Right ventricle myocardium inferior (tissue), 1 donor: ENCODE measurements around the gene PPP2R5C. TPM values are rescaled to one million over a fixed set of nuclear protein-coding genes. Genes with fewer than 3 reads are reported as not detected.

Experiments used
- ATAC-seq: fragments of 200-7000 bp; cut with Tn5 transposase; one replicate; pipeline ENCODE4 v1.9.1; 2020; ENCODE audit warnings: mild to moderate bottlenecking, moderate library complexity
- DNase-seq: peaks from one replicate; pipeline ENCODE4 v3.0.0; 2021; ENCODE audit errors: missing footprints
- intact Hi-C: fragments of 100-400 bp; cut with DNase I; formaldehyde crosslinking; loops from one replicate; pipeline ENCODE4 v1.11.0; 2022
- total RNA-seq: library from RNA; stranded (reverse); fragmentation: NEBNext Ultra II Directional; extraction: Animal tissue kit (Norgen Biotek cat#: 25700); gene quantifications from one replicate; pipeline ENCODE4 v1.2.1, GENCODE V29; 2021
- donor health status: DM: no; HTN: yes; CAD: no; lungs with severe emphysema.

PPP2R5C gene
- total RNA-seq, 1 donor from 2014 or later = 199 TPM

DNA sequence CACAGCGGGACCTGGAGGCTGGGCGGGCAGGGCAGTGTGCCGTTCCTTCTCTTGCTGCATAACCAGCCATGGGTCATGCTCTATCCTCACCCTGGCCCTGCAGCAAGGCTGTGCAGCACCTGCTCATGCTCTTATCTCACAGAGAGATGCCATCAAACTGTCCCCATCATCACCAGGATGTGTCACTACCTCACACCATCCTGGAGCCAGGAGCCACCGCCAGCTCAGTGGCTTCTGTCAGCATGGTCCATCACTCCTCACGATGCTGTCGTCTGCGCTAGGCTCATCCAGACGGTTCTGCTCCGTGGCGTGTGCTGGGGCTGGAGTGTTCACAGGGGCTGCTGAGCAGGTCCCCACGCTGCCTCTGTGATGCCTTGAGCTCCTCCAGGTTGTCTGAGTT, 125.7 kb downstream of the PPP2R5C start:
- no peak for DNase-seq
- intact Hi-C loops = no loop called here
- ATAC-seq = peak; percentile 51

DNA sequence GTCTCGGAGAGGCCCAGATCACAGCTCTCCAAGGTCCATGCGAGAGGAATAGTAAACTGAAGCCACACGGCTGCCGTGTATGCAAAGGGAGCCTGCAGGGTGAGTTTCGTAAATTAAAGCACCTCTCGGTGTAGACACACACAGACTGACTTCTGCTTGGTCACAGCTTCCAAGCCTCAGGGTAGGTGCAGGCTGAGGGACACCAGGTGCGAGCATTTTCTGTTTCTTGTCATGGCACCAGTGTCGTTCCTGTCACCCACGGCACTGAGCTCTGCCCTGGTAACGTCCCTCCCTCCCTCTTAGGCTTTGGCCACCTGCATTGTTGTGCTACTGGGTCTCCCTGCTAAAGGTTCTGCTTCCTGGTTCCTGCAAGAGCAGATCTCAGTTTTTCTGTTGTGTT, 126.7 kb downstream of the PPP2R5C start:
- peak; percentile 21 for ATAC-seq
- intact Hi-C loops = no loop called here
- no peak for DNase-seq

DNA sequence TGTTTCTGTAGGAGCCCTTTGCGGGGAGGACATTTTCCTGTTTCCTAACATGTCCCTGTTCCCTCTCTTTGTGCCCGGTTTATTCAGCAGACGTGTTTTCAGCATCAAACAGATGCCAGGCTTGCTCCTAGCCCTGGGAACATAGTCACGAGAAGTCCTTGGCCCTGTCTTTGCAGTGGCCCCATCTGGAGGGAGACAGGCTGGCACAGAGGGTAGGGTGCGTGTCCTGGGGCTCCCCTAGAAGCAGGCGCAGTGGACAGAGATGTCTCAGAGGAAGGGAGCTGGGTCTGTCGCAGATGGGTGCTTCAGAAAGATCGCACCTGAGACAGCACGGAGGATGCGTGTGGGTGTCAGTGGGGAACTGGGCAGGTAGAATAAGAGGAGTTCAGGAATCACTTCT, 127.9 kb downstream of the PPP2R5C start:
- DNase-seq (no peak), ATAC-seq (no peak)
- intact Hi-C loops = no loop called here

DNA sequence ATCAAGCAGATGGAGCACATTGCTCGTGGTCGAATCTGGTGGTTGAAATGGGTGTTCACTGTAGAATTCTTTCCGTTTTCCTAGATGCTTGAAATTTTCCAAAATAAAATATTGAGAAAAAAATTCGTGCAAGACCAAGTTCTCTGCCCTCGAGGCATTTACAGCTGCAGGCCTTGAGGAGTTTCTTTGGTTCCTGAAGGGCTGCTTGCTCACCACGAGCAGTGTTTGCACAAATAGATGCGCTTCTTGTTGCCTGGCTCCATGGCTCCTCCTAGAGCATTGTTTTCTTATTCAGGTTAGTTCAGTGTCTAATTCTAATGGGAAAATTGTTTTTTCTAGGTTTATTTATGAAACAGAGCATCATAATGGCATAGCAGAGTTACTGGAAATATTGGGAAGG, 128.4 kb downstream of the PPP2R5C start:
- ATAC-seq (no peak), DNase-seq (no peak)
- intact Hi-C loops = no loop called here

DNA sequence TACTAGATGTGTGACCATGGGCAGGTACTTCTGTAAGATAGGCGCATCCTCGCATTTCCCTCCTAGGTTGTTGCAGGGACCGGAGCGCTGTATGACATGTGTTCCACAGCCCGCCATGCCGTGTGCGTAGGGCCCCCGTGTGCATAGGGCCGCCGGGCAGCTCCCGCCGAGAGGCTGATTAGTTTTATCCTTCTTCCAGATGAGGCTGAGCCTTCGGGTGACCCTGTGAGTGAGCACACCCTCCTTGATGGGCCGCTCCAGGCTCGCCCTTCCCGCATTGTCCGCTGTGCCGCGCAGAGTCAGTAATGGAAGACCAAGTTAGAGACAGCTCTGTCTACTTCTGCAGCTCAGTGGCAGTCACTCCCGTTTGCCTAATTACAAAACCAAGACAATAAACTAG, 130.0 kb downstream of the PPP2R5C start:
- DNase-seq = no peak
- no peak for ATAC-seq
- intact Hi-C loops = no loop called here

DNA sequence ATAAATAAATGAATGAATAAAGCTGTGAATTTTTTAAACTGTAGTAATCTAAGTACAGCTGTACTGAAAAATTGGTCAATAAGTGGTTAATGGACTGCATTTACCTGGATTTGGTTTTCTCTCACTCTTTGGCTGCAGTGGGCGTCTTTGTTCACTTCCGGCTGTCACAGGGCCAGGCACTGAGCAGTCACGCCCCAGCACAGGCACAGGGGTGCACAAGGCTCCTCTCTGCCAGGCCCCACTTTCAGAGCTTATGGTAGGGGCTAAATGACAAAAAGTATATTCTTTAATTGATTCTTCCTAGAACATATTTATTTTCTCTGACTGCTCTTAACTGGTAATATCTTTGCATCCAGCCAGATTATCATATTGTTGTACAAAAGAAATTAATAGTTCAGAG, 132.2 kb downstream of the PPP2R5C start:
- DNase-seq (no peak), ATAC-seq (no peak)
- intact Hi-C loops = no loop called here

DNA sequence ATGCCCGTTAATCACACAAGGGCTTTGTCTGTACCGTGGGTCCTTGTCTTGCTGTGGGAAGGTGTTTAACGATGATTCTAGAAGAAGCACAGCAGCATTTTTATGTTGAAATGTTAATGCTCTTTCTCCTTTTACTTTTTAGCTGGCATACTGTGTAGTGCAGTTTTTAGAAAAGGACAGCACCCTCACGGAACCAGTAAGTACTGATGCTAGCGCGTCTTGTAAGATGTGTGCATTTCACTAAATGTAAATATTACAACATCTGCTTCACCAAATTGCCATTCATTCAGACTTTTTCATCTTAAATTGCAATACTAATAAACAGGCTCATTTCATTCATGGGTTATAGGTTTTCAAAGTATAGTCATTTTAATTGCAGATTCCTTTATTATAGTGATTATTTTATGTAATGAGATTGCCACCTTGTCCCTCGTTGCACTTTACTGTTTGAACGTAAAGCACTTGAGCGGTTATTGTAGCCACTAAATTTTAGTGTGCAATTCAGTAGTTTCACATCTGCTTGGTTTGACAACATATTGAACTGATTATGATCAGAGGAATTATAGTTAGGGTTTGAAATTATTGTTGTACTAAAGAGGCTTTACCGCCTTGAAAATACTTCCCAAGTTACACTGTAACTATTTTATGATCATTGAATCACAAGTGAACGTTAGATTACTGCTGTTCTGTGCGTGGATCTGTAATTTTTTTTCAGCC, 133.0 kb downstream of the PPP2R5C start:
- intact Hi-C loops = no loop called here
- DNase-seq (no peak), ATAC-seq (no peak)

DNA sequence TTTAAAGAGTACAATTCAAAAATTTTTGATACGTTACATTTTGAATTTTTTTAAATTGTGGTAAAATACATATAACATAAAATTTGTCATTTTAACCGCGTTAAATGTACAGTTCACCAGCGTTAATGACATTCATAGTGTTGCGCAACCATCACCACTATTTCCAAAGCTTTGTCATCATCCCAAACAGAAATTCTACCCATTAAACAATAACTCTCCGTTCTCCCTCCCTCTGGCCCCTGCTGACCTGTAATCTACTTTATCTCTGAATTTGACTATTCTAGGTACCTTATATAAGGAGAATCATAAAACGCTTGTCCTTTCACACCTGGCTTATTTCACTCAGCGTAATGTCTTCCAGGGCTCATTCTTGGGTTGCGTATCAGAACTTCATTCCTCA, 133.7 kb downstream of the PPP2R5C start:
- no peak for DNase-seq
- intact Hi-C loops = no loop called here

DNA sequence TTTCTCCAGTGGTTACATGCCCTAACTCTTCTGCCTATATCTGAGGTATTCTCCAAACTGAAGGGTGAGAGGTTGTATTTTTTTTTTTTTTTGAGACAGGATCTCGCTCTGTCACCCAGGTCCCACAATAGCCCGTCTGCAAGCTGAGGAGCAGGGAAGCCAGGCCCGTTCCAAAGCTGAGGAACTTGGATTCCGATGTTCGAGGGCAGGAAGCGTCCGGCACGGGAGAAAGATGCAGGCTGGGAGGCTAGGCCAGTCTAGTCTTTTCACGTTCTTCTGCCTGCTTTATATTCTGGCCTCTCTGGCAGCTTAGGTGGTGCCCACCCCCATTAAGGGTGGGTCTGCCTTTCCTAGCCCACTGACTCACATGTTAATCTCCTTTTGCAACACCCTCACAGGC, 135.8 kb downstream of the PPP2R5C start:
- DNase-seq (no peak), ATAC-seq (no peak)
- intact Hi-C loops = no loop called here

More for the DNA sequence above, 133.7 kb downstream of the PPP2R5C start:
- ATAC-seq = no peak

DNA sequence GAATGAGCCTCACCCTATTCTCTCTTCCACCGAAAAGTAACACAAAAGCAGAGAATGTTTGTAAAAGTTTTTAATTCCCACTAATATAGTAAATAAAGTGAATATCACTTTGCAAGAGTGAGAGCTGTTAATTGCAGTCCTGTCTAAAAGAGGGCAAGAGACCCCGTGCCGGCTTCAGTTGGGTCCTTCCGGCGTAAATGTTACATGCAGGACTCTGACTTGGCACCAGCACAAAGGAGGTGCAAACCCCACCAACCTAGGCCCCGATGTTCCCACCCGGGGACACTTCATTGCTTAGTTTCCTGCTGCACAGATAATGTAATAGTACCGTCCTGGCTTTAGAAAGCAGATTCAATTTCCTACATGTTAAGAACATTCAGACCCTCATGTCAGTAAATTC, 136.9 kb downstream of the PPP2R5C start:
- DNase-seq (no peak), ATAC-seq (no peak)
- intact Hi-C loops = no loop called here

DNA sequence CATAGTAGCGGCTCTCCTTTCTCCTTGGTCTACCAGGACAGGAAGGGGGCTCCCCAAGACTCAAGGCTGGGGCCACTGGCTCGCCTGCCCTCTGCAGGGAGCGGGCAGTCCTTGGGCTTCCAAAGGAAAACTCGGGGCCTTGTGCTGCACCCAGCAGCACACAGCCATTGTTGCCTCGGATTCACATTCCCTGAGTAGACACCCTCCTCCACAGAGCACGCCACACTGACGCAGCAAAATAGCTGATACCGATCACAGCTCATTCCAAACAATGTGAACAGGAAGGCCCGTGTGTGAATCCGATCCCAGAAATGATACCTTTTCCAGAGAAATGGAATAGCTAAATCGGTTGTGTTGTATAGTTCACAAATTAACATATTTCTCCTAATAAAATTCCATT, 137.8 kb downstream of the PPP2R5C start:
- ATAC-seq = no peak

DNA sequence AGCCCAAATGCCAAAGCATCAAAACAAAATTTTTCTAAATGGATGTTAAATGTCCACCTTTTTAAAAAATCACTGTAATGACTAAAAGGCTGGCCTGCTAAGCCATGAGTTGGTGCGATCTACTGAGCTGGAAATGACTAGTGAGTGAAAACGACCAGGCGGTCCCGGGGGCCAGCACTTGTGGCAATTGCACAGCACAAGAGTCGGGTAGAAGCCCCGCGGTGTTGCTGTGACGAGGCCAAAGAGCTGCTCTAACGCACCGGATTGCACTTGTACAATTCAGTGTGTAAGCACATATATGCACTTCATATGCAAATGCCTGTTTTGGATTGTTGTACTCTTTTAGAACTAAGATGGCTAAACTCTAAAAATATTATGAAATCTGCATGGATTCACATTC, 138.7 kb downstream of the PPP2R5C start:
- ATAC-seq (no peak), DNase-seq (no peak)
- intact Hi-C loops = loop anchor here (5.0 kb wide), 1 partner anchor 138 kb away; the partner anchor contains the start of gene PPP2R5C

More for the DNA sequence above, 137.8 kb downstream of the PPP2R5C start:
- DNase-seq = no peak
- intact Hi-C loops = no loop called here

DNA sequence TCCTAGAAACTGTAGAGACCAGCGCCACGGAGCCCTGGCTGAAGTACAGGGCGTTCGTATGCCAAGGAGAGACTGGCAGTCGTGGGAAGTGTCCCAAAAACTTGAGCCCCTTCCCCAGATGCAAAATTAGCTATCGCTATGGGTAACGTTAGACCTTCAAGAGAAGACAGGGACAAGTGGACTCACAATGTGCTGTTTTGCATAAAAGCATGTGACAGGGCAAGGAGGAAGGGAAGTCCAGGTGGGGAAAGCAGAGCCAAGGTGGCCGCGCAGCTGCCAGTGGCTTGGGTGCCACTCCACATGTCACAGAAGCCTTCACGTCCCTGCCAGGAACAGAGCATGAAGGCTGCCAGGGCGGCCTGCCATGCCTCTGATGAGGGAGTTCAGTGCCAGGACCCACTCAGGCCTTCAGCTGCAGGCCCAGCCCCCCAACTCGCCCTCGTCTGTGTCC, 141.6 kb downstream of the PPP2R5C start:
- intact Hi-C loops = loop anchor here (5.0 kb wide), 1 partner anchor 141 kb away; the partner anchor contains the start of gene PPP2R5C
- ATAC-seq (peak; percentile 93), DNase-seq (peak; percentile 86)

DNA sequence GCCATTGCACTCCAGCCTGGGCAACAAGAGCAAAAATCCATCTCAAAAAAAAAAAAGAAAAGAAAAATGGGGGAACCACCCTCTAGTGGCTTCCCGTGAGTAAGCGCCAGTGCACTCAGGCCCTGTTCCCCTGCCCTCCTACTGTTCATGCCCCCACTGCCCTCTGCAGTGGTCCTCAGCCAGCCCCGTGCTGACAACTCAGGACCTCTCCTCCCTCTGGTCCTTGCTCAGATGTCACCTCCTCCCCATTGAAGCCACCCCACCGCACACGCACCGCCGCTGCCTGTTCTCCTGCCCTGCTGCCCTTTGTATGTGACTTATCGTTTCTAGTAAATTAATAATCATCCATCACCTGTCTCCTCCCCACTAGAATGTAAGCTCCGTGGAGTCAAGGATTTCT, 144.1 kb downstream of the PPP2R5C start:
- DNase-seq (no peak), ATAC-seq (no peak)
- intact Hi-C loops = no loop called here

DNA sequence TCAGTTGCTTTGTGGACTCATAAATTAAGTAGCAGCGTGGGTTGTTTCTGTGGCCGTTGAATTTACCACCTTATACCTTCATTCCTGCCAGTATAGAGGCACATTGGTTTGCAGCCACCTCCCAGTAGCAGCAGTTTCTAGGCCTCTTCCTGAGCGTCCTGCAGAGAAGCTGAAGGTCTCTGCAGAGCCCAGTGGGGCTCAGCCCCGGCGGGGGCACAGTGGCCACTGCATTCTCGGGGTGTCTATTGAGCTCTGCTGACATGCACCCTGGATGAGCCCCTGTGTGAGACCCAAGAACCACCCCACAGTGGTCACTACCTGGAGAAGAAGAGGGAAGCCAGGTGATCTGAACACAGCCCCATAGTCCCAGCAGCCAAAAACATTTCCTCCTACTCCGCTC, 145.1 kb downstream of the PPP2R5C start:
- no peak for DNase-seq
- intact Hi-C loops = no loop called here
- ATAC-seq = no peak

DNA sequence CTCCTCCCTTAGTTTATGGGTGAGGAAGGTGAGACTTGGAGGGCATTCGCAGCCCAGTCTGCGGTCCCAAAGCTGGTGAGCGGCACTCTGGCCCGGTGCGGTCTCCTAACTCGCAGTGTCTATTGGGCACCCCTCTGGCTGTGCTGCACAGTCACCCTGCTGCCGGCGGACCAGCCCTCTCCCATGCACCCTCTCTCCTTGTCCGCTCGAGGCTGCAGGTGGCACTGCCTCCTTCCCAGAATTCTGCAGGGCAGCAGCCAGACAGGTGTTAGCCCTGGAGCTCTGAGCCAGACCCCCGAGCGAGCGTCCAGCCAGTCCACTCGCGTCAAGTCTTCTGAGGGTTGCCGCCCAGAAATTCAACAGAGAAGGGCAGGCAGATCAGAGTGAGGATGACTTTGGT, 146.1 kb downstream of the PPP2R5C start:
- no peak for DNase-seq
- intact Hi-C loops = no loop called here
- ATAC-seq = no peak

DNA sequence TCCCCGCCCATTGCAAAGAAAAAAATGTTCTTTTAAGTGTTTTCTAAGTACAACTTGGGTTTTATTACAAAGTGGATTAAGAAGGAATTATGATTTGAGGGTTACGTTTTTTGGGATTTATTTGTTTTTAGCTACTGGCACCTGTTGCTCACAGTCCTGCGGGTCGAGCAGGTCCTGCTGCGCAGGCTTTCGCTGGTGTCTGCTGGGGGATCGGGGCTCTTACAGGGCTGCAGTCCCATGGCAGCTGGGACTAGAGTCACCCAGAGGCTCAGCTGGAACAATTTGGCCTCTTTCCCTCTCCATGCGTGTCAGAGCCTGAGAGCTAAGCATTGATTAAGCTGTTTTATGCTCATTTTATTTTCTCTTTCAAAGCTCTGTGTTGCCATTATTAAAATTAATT, 147.3 kb downstream of the PPP2R5C start:
- intact Hi-C loops = no loop called here
- DNase-seq (no peak), ATAC-seq (no peak)

DNA sequence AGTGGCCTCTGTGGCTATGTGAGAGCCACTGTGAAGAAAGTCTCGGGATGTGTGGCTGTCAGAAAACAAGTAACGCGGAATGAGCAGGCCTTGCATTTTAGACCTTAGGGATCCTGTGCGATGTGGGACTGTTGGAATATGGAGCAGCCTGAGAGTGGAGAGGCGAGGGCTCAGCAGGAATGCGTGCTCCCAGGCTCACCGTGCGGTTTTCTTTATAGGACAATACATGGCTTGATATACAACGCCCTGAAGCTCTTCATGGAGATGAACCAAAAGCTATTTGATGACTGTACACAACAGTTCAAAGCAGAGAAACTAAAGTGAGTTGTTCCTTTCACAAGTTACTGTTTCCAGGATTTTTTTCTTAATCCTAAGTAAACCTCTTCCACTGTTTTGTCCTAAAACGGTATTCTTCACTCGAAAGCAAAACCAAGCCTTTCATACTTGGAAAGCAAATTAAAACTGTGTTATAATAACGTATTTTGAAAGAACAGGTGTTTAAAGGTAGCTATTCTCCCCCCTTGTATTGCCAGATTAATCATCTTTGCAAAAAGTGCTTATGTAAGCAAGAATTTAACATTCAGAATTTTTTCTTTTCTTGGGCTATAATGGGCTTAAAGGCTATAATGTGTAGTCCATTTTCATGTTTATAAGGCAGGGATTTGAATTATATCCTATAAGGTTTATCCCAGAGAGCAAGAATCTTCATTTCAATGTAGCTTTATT, 148.0 kb downstream of the PPP2R5C start:
- intact Hi-C loops = no loop called here
- DNase-seq (no peak), ATAC-seq (no peak)

DNA sequence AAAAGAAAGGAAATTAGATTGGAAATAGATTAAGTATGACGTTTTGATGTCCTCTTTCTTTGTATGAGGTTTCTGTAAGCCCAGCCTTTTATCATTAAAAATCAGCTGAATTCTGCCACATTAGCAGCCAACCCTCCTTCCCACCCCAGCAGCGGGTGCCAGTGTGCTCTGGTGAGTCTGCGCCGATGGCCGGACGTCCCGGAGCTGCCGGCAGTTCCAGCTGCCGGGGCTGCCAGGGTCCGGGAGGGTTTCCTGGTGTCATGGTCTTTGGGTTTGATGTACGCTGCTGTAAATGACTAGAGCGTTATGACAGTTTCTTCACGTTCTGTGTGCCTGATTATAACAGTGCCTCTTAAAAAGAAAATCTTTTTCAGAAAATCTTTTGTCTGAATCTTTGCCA, 151.3 kb downstream of the PPP2R5C start:
- intact Hi-C loops = no loop called here
- ATAC-seq (no peak), DNase-seq (no peak)

DNA sequence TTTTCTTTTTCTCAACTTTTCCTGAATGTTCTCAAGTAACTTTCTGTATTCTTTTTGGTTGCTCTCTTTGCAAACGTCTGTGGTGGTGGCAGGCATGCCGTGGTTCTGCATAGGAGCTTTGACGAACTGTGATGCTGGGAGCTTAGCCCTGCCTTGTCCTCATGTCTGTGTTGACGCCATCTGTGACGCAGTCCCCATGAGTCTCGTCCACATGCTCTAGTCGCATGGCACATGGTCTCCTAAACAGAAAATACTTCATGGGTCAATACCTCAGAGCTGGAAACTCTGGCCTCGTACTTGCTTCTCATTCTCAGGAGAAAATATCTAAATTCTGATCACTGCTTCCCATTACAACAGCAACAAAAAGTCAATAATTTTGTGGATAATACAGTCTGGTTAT, 152.6 kb downstream of the PPP2R5C start:
- no peak for ATAC-seq
- no peak for DNase-seq
- intact Hi-C loops = no loop called here
